Activated naive CD4-positive, alpha-beta T cell treated with anti-CD3 and anti-CD28 coated beads, Interleukin-2, amount 50 U/mL, for 24 hours (primary cell): Measurements from ENCODE around the gene CEP120.
"Not testable (repeated sequence)": the region's sequence is repeated elsewhere in the genome, so short reads cannot be mapped to it uniquely, and the experiment has no call there.

ENCODE experiments used
- H3K27ac Mint-ChIP-seq: one replicate; pipeline ENCODE4 v1.8.0; 2021; ENCODE audit warnings: mild to moderate bottlenecking, mixed read lengths
- H3K27me3 Mint-ChIP-seq: one replicate; pipeline ENCODE4 v1.8.0; 2021; ENCODE audit warnings: mixed read lengths
- H3K36me3 Mint-ChIP-seq: one replicate; pipeline ENCODE4 v1.8.0; 2021; ENCODE audit warnings: mixed read lengths
- H3K4me1 Mint-ChIP-seq: one replicate; pipeline ENCODE4 v1.8.0; 2021; ENCODE audit warnings: mixed read lengths
- H3K4me3 Mint-ChIP-seq: one replicate; pipeline ENCODE4 v1.8.0; 2021; ENCODE audit warnings: mild to moderate bottlenecking, mixed read lengths
- H3K9me3 Mint-ChIP-seq: one replicate; pipeline ENCODE4 v1.8.0; 2021; ENCODE audit warnings: mixed read lengths

CEP120 gene

GRCh38 chr5:123448743-123449142 lies 25.5 kb upstream of the CEP120 start:
- Mint-ChIP-seq H3K9me3 (no peaks in the 10 kb centered on the region), H3K27ac (no peak overlapping the region), H3K4me1 (peaks cover 23% of the 10 kb centered on the region), H3K27me3 (no peaks in the 10 kb centered on the region), H3K4me3 (no peak overlapping the region), H3K36me3 (no peaks in the 10 kb centered on the region)

GRCh38 chr5:123448017-123448617 lies 24.9 kb upstream of the CEP120 start:
- Mint-ChIP-seq H3K4me3 (peak overlapping the region; percentile 11), H3K27me3 (no peaks in the 10 kb centered on the region), H3K9me3 (no peaks in the 10 kb centered on the region), H3K4me1 (peaks cover 23% of the 10 kb centered on the region), H3K27ac (peak overlapping the region; percentile 95), H3K36me3 (no peaks in the 10 kb centered on the region)

DNA sequence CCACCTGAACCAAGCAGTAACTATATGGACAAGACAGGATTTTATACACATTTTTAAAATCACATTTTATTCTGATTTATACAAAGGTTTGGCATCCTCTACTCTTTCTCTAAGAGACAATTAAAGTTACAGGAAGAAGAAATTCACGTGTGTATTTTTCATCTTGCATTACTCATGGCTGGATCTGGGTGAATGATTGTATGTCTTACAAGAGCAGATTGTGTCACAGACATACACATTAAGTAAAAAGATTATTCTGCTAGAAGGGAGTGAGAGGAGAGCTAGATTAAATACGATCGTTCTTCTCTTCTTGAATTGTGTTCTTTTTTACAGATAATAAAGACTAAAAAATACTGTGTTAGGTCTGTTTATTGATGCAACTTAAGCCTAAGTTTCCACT lies 20.8 kb upstream of the CEP120 start:
- Mint-ChIP-seq H3K27me3 (no peaks in the 10 kb centered on the region), H3K4me1 (peaks cover 14% of the 10 kb centered on the region)

GRCh38 chr5:123441408-123441807 lies 18.2 kb upstream of the CEP120 start:
- no peaks in the 10 kb centered on the region for H3K36me3 Mint-ChIP-seq
- no peak overlapping the region for H3K27ac Mint-ChIP-seq
- H3K4me3 Mint-ChIP-seq: no peak overlapping the region
- no peaks in the 10 kb centered on the region for H3K9me3 Mint-ChIP-seq
- H3K27me3 Mint-ChIP-seq: no peaks in the 10 kb centered on the region
- H3K4me1 Mint-ChIP-seq: no peaks in the 10 kb centered on the region

More for the DNA sequence above, 20.8 kb upstream of the CEP120 start:
- Mint-ChIP-seq H3K4me3 (no peak overlapping the region), H3K27ac (no peak overlapping the region), H3K9me3 (no peaks in the 10 kb centered on the region), H3K36me3 (no peaks in the 10 kb centered on the region)

GRCh38 chr5:123440456-123441181 lies 17.4 kb upstream of the CEP120 start:
- Mint-ChIP-seq H3K4me3 (no peak overlapping the region), H3K9me3 (no peaks in the 10 kb centered on the region), H3K27ac (no peak overlapping the region), H3K4me1 (no peaks in the 10 kb centered on the region), H3K36me3 (no peaks in the 10 kb centered on the region), H3K27me3 (no peaks in the 10 kb centered on the region)

- H3K4me1 Mint-ChIP-seq: no peaks in the 10 kb centered on the region
- no peaks in the 10 kb centered on the region for H3K27me3 Mint-ChIP-seq
- H3K36me3 Mint-ChIP-seq: no peaks in the 10 kb centered on the region
- no peaks in the 10 kb centered on the region for H3K9me3 Mint-ChIP-seq
- H3K27ac Mint-ChIP-seq: no peak overlapping the region
- H3K4me3 Mint-ChIP-seq: no peak overlapping the region
These were observed 16.5 kb upstream of the CEP120 start for GRCh38 chr5:123439709-123440108.

- no peak overlapping the region for H3K27ac Mint-ChIP-seq
- H3K4me1 Mint-ChIP-seq: no peaks in the 10 kb centered on the region
- no peaks in the 10 kb centered on the region for H3K9me3 Mint-ChIP-seq
- no peak overlapping the region for H3K4me3 Mint-ChIP-seq
- no peaks in the 10 kb centered on the region for H3K36me3 Mint-ChIP-seq
- no peaks in the 10 kb centered on the region for H3K27me3 Mint-ChIP-seq
These were observed 15.7 kb upstream of the CEP120 start for GRCh38 chr5:123438902-123439301.

DNA sequence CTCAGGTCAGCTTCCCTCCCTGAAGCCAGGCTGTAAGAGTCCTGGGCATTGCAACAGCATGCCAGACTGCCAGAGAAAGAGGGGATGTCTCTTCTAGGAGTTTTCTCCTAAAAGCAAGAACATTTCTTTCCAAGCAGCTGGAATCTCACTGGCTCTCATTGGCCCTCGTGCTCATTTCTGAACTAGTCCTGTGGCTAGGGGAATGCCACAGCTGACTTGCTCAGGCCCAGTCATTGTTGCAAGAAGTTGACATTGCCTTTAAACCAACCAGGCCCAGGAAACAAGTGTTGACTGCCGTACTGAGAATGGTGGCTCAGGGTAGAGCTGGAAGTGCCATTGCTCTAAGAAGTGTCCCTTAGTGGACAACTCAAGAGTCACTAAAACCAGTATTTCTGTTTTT lies 15.0 kb upstream of the CEP120 start:
- no peaks in the 10 kb centered on the region for H3K36me3 Mint-ChIP-seq
- no peaks in the 10 kb centered on the region for H3K9me3 Mint-ChIP-seq
- peaks cover 2% of the 10 kb centered on the region for H3K27me3 Mint-ChIP-seq
- no peaks in the 10 kb centered on the region for H3K4me1 Mint-ChIP-seq
- no peak overlapping the region for H3K27ac Mint-ChIP-seq
- H3K4me3 Mint-ChIP-seq: no peak overlapping the region

- H3K27me3 Mint-ChIP-seq: peaks cover 2% of the 10 kb centered on the region
- H3K27ac Mint-ChIP-seq: no peak overlapping the region
- H3K4me3 Mint-ChIP-seq: no peak overlapping the region
- no peaks in the 10 kb centered on the region for H3K9me3 Mint-ChIP-seq
- H3K4me1 Mint-ChIP-seq: peaks cover 6% of the 10 kb centered on the region
- no peaks in the 10 kb centered on the region for H3K36me3 Mint-ChIP-seq
These were observed 13.0 kb upstream of the CEP120 start for GRCh38 chr5:123436201-123436600.

- Mint-ChIP-seq H3K27me3 (peaks cover 2% of the 10 kb centered on the region), H3K9me3 (no peaks in the 10 kb centered on the region)
These were observed 11.6 kb upstream of the CEP120 start for GRCh38 chr5:123434796-123435195.

GRCh38 chr5:123433596-123433995 lies 10.4 kb upstream of the CEP120 start:
- H3K4me1 Mint-ChIP-seq: peaks cover 10% of the 10 kb centered on the region
- H3K27ac Mint-ChIP-seq: no peak overlapping the region
- no peaks in the 10 kb centered on the region for H3K36me3 Mint-ChIP-seq
- peaks cover 2% of the 10 kb centered on the region for H3K27me3 Mint-ChIP-seq
- H3K4me3 Mint-ChIP-seq: no peak overlapping the region
- H3K9me3 Mint-ChIP-seq: no peaks in the 10 kb centered on the region

More at GRCh38 chr5:123434796-123435195, 11.6 kb upstream of the CEP120 start:
- no peak overlapping the region for H3K4me3 Mint-ChIP-seq
- no peaks in the 10 kb centered on the region for H3K36me3 Mint-ChIP-seq
- H3K27ac Mint-ChIP-seq: no peak overlapping the region
- H3K4me1 Mint-ChIP-seq: peaks cover 10% of the 10 kb centered on the region

GRCh38 chr5:123430441-123430840 lies 7.2 kb upstream of the CEP120 start:
- not testable (repeated sequence) for H3K27me3 Mint-ChIP-seq, H3K9me3 Mint-ChIP-seq, H3K27ac Mint-ChIP-seq, H3K36me3 Mint-ChIP-seq, H3K4me3 Mint-ChIP-seq
- H3K4me1 Mint-ChIP-seq: peaks cover 12% of the 10 kb centered on the region

DNA sequence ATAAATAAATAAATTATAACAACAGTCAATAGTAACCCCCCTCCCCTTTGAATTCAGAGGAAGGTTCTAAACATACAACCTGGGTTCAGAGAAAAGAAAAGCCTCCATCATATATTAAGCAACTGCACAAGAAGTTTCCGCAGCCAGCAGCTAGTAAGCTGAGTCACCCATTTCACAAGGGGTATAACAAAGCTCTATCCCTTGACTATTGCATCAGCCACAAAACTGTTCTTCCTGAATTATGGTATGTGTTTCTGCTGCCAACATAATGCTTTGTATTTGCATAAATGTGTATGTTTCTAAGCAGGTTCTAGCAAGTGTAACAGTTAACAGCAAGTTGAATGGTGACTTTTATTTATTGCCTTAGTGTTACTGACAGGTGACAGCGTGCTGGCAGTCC lies 6.8 kb upstream of the CEP120 start:
- Mint-ChIP-seq H3K4me1 (peaks cover 13% of the 10 kb centered on the region), H3K27me3 (peaks cover 2% of the 10 kb centered on the region), H3K27ac (peak overlapping the region; percentile 61), H3K9me3 (no peaks in the 10 kb centered on the region), H3K36me3 (peaks cover 2% of the 10 kb centered on the region), H3K4me3 (no peak overlapping the region)

DNA sequence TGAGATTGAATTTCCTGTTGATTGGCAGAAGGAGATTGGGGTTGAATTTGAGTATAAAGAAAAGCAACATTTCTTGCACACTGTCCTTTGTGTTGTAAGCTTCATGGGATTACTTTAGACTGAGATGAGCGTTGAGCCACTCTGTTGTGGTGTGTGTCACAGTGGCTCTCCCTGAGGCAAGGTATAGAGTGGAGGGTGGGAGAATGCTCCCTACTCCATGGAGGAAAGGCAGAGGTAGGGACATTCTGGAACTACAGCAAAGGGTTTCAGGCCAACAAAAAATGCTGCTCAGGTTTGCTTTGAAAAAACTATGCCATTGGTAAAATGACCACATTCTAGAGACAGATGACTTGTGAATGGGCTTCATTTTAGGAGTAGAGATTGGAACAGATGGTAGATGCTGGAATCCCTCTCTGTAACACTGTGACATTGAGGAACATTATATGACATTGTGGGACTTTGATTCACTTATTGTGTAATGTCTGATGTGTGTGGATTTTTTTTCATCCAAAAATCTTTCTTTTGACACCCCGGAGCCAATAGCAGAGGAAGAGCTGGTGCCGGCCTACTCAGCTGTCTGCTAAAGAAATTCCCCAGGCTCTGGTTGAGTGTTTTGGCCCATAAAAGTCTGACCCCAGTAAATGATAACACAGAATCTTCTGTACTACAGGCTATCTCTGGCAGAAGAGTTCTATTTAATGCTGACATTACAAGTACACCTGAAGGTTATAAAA lies 6.2 kb upstream of the CEP120 start:
- H3K36me3 Mint-ChIP-seq: peaks cover 2% of the 10 kb centered on the region
- peaks cover 16% of the 10 kb centered on the region for H3K4me1 Mint-ChIP-seq
- H3K27me3 Mint-ChIP-seq: peaks cover 2% of the 10 kb centered on the region
- peak overlapping the region; percentile 15 for H3K27ac Mint-ChIP-seq
- no peak overlapping the region for H3K4me3 Mint-ChIP-seq
- no peaks in the 10 kb centered on the region for H3K9me3 Mint-ChIP-seq

DNA sequence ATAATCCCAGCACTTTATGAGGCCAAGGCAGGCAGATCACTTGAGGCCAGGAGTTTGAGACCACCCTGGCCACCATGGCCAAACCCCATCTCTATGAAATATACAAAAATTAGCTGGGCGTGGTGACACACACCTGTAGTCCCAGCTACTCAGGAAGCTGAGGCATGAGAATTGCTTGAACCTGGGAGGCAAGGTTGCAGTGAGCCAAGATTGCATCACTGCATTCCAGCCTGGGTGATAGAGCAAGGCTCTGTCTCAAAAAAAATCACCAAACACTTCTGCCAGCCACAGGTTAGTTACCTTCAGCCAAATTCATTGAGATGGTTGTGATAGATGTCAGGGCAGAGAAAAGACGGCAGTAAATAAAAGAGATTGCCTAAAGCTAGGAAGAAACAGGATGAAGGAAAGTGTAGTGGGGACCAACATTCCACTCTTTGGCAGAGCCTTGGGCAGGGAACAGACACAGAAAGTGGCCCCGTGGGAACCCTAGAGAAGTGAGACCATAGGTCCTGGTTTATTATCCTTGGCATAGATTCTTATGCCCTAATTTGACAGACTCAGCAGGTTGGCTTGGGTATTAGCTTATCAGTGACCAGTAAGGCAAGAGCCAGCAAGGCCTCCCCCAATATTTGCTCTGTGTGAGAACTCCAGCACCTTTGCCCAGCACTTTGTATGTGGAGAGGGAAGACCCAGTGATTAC lies 5.5 kb upstream of the CEP120 start:
- Mint-ChIP-seq H3K27me3 (peaks cover 2% of the 10 kb centered on the region), H3K4me1 (peaks cover 23% of the 10 kb centered on the region), H3K9me3 (no peaks in the 10 kb centered on the region), H3K4me3 (no peak overlapping the region), H3K27ac (no peak overlapping the region), H3K36me3 (peaks cover 4% of the 10 kb centered on the region)

DNA sequence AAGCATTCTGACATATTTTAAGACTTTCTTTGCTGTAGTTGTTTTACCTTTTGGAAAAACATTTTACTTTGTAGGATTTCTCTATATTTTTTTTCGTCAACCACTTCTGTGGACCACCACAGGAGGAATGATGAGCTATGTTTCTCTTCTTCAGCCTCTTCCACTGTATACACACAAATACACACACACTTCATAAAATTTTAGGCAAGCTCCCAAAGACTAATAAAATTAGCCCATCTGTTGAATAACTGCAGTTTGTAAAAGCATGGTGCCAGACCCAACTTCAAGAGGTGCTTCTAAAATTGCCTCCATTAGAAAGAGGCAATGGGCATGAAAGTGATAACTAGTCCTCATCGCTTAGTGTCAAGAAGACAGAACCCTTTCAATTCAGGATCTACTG lies 4.1 kb upstream of the CEP120 start:
- Mint-ChIP-seq H3K9me3 (no peaks in the 10 kb centered on the region), H3K4me3 (no peak overlapping the region), H3K27me3 (no peaks in the 10 kb centered on the region), H3K27ac (no peak overlapping the region), H3K36me3 (peaks cover 4% of the 10 kb centered on the region), H3K4me1 (peaks cover 19% of the 10 kb centered on the region)
